HG02970 (cell line): ENCODE data around the gene SLITRK4.

Source experiments
- ATAC-seq: cut with Tn5 transposase; IDR thresholded peaks from one replicate; pipeline ENCODE4 v1.9.1; 2021; ENCODE audit warnings: mild to moderate bottlenecking, moderate library complexity, moderate number of reproducible peaks; ENCODE audit not compliant: unreplicated experiment, low FRiP score

The SLITRK4 gene

DNA sequence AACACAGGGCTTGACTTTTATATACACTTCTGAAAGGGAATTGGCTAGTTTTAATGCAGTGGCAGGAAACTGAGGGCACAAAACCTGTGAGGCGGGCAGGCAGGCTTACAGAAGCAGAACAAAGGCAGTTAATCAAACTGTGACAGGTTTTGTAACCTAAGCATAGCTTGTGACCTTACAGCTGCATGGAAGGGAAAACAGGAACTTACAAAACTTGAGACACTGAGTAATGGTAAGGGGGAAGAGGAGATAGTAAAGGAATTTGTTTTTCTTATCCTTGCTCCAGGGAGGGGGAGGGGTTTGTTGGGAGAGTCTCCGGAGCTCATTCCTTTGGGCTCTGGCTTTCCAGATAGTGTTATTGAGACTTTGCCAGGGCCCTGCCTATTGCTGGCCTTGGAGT is 55.6 kb downstream of the SLITRK4 start:
- no peak for ATAC-seq
